Stimulated activated CD4-positive, alpha-beta T cell treated with anti-CD3 and anti-CD28 coated beads, Interleukin-1b, Interleukin-23, amount 100 ng/mL, for 24 hours (primary cell): Measurements from ENCODE around the gene DAD1.
"Not testable (repeated sequence)": the region's sequence is repeated elsewhere in the genome, so short reads cannot be mapped to it uniquely, and the experiment has no call there.

Experiments
- DNase-seq, 4 experiments: peaks; one replicate each; pipeline ENCODE4 v3.0.0-alpha.2; 2020; ENCODE audit warnings: low read depth in 4 of 4, low spot score in 1 of 4

DAD1 gene

DNA sequence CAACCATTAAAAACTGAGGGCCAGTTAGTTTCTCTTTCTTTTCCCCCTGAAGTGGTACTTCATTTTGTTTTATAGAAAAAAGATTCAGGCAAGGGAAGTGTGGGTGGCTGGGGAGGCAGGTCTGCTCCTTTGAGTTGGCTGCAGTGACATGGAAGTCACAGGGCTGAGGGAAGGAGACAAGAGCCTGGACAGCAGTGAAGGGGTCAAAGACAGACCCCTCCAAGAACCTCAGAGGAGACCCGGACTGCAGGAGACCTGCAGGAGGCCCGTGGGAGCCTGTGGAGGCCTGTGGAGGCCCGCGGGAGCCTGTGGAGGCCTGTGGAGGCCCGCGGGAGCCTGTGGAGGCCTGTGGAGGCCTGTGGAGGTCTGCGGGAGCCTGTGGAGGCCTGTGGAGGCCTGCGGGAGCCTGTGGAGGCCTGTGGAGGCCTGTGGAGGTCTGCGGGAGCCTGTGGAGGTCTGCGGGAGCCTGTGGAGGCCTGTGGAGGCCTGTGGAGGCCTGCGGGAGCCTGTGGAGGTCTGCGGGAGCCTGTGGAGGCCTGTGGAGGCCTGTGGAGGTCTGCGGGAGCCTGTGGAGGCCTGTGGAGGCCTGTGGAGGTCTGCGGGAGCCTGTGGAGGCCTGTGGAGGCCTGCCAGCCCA, 35.0 kb downstream of the DAD1 start:
- DNase-seq, result not testable (repeated sequence)

DNA sequence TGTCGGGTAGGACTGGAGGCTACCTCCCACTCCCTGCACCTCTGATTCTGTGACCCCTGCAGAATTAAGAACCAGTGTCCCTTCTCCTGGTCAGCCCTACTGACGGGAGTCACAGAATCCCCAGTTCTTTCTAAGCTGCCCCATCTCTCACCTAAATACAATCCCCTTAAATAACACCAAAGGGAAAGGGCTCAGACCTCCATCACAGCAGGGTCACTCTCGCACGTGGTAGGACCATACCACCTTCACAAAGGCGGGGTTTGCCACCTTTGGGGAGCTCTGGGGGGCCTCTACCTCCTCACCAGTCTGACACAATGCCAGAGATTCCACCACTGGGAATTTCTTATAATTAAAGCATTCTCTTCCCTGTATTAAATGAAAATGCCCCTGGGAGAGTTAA, 35.6 kb downstream of the DAD1 start:
- DNase-seq, result no peak

DNA sequence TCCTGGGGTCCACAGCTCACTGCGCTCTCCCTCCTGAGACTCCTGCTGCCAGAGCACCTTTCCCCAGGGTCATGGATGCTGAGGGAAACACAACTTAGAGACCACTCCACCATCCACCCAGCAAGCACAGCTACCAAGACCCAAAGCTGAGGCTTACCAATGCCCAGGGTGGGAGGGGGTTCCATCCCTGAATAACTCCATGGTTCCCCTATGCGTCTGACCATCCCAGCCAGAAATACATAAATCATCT, 36.3 kb downstream of the DAD1 start:
- no peak for DNase-seq

DNA sequence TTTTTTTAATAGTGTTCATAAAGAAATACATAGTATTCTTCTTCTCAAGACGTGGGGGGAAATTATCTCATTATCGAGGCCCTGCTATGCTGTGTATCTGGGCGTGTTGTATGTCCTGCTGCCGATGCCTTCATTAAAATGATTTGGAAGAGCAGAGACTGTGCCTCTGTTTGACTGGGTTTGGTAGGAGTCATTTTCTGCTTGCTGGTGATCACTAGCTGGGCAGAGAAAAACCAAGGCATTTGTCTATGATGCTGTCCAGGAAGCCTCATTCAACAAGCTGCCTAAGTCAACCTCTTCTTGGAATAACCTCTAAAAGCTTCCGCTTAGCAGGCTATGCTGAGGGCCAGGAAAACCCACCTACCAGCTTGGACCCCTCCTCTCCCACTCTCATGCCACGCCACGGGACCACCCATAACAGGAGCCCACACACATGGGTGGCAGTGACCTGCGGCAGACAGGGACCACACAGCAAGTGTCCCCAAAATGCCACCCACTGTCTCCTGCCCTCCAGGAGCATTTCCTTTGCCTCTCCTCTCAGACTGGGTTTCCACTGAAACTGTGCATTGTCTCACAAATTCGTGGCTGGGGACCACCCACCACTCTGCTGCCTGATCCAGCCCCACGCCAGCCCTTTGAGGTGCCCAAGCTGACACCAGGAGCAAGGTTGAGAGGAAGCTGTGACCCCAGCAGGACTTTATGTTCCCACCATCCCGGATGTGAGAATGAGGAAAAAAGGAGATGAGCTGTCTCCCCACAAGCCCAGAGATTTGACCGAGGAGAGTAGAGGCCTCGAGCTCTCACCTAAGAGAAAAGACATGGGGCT, 36.8 kb downstream of the DAD1 start:
- no peak for DNase-seq

DNA sequence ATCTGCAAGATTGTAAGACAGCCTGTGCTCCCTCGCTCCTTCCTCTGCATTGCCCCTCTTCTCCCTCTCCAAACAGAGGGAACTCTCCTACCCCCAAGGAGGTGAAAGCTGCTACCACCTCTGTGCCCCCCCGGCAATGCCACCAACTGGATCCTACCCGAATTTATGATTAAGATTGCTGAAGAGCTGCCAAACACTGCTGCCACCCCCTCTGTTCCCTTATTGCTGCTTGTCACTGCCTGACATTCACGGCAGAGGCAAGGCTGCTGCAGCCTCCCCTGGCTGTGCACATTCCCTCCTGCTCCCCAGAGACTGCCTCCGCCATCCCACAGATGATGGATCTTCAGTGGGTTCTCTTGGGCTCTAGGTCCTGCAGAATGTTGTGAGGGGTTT, 37.4 kb downstream of the DAD1 start:
- DNase-seq, result no peak

DNA sequence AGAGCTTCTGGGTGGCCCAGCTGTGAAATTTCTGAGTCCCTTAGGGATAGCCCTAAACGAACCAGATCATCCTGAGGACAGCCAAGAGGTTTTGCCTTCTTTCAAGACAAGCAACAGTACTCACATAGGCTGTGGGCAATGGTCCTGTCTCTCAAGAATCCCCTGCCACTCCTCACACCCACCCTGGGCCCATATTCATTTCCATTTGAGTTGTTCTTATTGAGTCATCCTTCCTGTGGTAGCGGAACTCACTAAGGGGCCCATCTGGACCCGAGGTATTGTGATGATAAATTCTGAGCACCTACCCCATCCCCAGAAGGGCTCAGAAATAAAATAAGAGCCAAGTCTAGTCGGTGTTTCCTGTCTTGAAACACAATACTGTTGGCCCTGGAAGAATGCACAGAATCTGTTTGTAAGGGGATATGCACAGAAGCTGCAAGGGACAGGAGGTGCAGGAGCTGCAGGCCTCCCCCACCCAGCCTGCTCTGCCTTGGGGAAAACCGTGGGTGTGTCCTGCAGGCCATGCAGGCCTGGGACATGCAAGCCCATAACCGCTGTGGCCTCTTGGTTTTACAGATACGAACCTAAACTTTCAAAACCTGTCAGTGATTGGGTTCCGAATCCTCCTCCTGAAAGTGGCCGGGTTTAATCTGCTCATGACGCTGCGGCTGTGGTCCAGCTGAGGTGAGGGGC, 38.9 kb downstream of the DAD1 start:
- peak in 1 of 4 experiments; percentile 68 for DNase-seq

DNA sequence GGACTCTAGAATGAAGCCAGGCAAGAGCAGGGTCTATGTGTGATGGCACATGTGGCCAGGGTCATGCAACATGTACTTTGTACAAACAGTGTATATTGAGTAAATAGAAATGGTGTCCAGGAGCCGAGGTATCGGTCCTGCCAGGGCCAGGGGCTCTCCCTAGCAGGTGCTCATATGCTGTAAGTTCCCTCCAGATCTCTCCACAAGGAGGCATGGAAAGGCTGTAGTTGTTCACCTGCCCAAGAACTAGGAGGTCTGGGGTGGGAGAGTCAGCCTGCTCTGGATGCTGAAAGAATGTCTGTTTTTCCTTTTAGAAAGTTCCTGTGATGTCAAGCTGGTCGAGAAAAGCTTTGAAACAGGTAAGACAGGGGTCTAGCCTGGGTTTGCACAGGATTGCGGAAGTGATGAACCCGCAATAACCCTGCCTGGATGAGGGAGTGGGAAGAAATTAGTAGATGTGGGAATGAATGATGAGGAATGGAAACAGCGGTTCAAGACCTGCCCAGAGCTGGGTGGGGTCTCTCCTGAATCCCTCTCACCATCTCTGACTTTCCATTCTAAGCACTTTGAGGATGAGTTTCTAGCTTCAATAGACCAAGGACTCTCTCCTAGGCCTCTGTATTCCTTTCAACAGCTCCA, 39.6 kb downstream of the DAD1 start:
- DNase-seq, result no peak

DNA sequence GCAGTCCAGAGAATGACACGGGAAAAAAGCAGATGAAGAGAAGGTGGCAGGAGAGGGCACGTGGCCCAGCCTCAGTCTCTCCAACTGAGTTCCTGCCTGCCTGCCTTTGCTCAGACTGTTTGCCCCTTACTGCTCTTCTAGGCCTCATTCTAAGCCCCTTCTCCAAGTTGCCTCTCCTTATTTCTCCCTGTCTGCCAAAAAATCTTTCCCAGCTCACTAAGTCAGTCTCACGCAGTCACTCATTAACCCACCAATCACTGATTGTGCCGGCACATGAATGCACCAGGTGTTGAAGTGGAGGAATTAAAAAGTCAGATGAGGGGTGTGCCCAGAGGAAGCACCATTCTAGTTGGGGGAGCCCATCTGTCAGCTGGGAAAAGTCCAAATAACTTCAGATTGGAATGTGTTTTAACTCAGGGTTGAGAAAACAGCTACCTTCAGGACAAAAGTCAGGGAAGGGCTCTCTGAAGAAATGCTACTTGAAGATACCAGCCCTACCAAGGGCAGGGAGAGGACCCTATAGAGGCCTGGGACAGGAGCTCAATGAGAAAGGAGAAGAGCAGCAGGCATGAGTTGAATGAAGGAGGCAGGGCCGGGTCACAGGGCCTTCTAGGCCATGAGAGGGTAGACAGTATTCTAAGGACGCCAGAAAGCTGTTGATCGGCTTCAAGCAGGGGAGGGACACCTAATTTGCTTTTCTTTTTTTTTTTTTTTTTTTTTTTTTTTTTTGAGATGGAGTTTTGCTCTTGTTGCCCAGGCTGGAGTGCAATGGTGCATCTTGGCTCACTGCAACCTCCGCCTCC, 40.9 kb downstream of the DAD1 start:
- DNase-seq, result no peak

DNA sequence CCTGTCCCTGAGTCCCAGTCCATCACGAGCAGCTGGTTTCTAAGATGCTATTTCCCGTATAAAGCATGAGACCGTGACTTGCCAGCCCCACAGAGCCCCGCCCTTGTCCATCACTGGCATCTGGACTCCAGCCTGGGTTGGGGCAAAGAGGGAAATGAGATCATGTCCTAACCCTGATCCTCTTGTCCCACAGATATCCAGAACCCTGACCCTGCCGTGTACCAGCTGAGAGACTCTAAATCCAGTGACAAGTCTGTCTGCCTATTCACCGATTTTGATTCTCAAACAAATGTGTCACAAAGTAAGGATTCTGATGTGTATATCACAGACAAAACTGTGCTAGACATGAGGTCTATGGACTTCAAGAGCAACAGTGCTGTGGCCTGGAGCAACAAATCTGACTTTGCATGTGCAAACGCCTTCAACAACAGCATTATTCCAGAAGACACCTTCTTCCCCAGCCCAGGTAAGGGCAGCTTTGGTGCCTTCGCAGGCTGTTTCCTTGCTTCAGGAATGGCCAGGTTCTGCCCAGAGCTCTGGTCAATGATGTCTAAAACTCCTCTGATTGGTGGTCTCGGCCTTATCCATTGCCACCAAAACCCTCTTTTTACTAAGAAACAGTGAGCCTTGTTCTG, 41.6 kb downstream of the DAD1 start:
- DNase-seq, result no peak

DNA sequence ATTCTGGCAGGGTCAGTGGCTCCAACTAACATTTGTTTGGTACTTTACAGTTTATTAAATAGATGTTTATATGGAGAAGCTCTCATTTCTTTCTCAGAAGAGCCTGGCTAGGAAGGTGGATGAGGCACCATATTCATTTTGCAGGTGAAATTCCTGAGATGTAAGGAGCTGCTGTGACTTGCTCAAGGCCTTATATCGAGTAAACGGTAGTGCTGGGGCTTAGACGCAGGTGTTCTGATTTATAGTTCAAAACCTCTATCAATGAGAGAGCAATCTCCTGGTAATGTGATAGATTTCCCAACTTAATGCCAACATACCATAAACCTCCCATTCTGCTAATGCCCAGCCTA, 42.3 kb downstream of the DAD1 start:
- no peak for DNase-seq

DNA sequence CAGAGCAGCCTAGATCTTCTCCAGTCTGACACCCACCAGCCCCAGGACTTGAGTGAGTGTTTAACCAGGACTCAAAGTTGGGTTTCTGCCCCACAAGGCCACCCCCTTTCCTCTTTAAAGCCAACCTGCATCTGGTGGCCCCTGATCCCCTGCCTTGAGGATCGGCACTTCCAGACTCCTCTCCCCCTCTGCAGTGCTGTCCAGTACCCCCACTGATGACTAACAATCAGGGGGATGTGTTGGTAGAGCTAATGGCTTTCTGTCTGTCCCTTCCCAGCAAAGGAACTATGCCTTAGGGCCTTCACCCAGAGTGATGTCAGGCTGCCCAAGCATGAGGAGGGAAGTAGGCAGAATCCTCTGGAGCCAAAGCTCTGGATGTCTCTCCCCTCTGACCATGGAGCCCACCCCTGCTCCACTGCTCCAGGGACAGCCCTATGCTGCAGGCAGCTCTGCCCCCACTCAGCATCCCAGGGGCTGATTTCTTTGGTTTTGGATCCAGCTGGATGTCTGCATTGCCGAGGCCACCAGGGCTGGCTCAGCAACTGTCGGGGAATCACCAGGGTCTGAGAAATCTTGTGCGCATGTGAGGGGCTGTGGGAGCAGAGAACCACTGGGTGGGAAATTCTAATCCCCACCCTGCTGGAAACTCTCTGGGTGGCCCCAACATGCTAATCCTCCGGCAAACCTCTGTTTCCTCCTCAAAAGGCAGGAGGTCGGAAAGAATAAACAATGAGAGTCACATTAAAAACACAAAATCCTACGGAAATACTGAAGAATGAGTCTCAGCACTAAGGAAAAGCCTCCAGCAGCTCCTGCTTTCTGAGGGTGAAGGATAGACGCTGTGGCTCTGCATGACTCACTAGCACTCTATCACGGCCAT, 42.9 kb downstream of the DAD1 start:
- no peak for DNase-seq

DNA sequence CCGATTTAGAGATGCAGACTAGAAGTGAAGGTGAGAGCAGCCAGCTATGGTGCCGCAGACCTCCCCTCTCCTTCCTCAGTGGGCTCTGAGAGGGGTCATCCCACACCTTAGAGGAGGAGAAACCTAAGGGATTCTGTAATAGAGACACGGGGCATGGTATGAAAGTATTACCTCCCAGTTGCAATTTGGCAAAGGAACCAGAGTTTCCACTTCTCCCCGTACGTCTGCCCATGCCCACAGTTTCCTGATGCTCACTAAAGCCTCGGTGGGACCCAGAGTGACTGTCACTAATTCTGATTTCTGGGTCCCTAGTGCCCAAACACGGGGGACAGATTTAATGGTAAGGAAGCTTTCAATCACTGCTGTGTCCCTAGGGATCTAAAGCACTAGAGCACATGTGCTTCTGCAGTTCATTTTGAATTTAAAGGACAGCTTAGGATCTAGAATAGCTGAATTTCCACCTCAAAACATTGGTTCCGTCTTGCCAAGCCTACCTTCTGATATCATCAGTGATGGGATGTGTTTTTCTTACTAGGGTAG, 44.1 kb downstream of the DAD1 start:
- no peak for DNase-seq

DNA sequence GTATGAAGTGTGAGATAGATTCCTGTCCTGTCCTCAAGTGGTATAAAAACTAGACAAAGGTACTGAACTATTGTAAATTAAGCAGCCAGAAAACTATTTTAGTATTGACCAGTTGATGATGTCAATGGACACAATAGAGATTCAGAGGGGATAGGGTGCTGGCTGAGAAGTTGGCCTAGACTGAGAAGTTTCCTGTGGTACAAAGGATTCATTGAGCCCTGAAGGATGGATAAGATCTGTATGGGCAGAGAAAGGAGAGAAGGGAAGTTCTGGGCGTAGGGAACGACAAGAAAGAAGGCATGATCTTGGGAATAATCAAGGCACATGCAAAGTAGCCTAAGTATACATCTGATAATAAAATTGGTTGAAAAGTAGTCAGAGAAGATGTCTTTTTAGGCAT, 44.6 kb downstream of the DAD1 start:
- no peak for DNase-seq

DNA sequence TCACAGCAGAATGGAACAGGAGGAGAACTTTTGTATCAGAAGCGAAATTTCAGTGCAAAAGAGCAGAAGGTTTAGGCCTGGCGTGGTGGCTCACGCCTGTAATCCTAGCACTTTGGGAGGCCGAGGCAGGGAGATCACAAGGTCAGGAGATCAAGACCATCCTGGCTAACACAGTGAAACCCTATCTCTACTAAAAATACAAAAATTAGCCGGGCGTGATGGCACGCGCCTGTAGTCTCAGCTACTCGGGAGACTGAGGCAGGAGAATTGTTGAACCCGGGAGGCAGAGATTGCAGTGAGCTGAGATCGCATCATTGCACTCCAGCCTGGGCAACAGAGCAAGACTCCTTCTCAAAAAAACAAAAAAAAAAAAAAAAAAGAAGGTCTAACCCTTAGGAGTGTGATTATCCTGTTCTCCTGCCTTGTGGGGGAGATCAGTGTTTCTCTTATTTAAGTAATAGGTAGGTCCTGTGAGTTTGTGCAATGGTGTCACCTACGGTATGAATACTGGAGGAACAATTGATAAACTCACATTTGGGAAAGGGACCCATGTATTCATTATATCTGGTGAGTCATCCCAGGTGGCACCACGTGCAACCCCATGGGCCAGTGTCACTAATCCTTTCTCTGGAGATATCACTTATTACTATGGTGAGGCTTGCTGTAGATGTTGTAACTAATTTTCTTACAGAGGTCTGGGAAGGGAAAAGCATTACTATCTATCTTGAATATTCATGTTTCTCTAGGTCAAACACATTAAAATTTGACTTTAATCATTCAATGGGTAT, 45.3 kb downstream of the DAD1 start:
- DNase-seq, result not testable (repeated sequence)

DNA sequence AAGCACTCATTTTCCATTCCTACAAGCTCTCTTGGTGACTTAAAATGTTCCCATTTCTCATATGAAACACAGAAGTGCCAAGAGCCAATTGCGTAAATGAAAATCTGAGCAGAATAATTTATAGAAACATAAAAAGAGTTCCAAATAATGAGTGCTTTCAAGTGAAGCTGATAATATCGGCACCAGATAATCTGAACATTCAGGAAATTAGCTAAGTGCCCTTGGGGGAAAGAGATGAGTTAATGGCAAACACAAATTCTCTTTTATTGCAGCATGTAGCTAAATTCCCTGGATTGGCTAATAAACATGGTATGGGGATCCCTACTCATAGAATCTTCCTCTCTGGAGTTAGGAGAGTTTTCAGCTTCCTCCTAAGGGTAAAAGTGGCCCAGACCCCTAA, 46.7 kb downstream of the DAD1 start:
- no peak for DNase-seq

DNA sequence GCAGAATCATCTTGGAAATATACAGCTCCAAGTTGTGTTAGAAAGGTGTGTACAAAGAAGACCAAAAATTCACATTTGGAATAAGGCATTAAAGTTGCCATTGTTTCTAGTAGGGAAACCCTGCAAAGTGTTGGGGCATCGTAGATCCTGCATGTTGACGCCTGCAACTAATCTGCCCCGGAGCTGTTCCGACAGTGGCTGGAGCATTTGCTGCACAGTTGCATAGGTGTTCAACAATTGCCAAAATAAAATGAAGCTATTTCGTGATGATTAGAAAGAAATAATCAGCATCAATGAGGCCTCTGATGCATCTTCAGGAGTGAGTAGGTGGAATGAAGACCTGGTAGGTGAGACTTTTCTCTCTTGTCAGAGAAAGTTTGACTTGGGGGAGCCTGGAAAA, 47.3 kb downstream of the DAD1 start:
- DNase-seq, result no peak

DNA sequence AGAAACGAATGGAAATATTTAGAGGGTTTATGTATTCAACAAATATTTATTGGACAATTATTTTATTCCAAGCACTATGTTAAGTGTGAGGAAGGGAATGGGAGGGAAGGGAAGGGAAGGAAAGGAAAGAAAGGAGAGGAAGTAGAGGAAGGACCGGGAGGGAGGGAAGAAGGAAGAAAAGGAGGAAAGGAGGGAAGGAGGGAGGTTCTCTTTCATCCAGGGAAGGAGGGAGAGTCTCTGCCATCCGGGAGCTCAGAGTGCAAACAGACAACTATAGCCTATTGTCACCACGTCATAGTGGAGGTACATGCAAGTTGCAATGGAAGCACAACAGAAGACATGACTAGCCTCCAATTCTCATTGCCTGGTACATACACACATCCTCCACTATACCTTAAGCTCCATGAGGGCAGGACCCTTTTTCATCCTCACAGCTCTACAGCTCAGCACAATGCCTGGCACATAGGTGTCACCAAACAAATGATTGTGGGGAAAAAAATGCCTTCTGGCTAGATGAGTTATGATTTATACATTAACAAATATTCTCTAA, 48.1 kb downstream of the DAD1 start:
- DNase-seq, result no peak

DNA sequence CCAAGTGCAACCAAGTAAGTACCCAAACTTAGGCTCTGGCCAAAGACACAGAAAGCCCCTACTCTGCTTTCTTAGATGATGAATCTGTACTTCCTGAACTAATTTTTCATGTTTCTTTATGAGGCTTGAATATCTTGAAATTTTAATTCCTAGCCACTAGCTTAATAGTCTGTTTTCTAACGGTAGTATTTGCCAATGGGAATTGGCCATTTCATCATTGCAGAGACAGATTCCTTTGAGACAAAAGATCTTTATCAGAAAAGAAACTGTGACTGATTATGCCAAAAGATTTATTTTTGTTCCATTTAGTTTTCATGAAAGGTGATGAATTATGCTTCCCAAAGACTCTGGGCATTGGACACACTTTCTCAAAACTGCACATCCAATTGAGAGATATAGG, 48.7 kb downstream of the DAD1 start:
- DNase-seq, result no peak

DNA sequence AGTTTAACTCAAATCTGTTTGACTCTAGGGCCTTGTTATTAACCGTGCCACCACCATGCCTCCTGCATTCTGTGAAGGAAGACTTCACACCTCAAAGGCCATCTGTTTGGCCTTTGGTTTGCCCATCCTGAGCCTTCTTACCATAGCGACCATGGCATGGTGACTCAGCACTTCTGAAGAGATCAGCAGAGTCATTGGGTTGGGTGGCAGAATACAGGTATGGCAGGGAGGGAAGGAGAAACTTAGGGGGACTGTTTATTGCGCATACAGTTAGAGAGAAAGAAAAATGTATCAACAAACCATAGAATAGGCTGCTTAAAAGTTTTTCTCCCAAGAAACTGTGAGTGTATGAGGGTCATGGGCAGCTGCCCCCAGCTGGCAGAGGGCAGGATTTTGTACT, 49.2 kb downstream of the DAD1 start:
- DNase-seq, result no peak
